GM21447 (cell line): ENCODE data around the gene OXNAD1.
A peak's percentile ranks its signal among the peaks of the same experiment; 100 is the strongest.

ENCODE experiments used
- ATAC-seq: cut with Tn5 transposase; IDR thresholded peaks from one replicate; pipeline ENCODE4 v1.9.1; 2021; ENCODE audit not compliant: unreplicated experiment

Gene OXNAD1

GRCh38 chr3:16326724-16327349 is 61.8 kb downstream of the OXNAD1 start:
- ATAC-seq: no peak

GRCh38 chr3:16328124-16328523 is 63.1 kb downstream of the OXNAD1 start:
- no peak for ATAC-seq

- ATAC-seq: no peak
These were observed 64.2 kb downstream of the OXNAD1 start for GRCh38 chr3:16329036-16329825.

- no peak for ATAC-seq
These were observed 64.8 kb downstream of the OXNAD1 start for GRCh38 chr3:16329826-16330129.

- ATAC-seq: no peak
These were observed 65.3 kb downstream of the OXNAD1 start for GRCh38 chr3:16330351-16330750.

GRCh38 chr3:16331319-16331883 is 66.4 kb downstream of the OXNAD1 start:
- no peak for ATAC-seq

- ATAC-seq: no peak
These were observed 68.0 kb downstream of the OXNAD1 start for GRCh38 chr3:16332904-16333426.

GRCh38 chr3:16334909-16335308 is 69.9 kb downstream of the OXNAD1 start:
- ATAC-seq: no peak

- ATAC-seq: no peak
These were observed 70.3 kb downstream of the OXNAD1 start for GRCh38 chr3:16335333-16335732.

GRCh38 chr3:16335772-16336645 is 71.0 kb downstream of the OXNAD1 start:
- ATAC-seq: no peak

GRCh38 chr3:16336825-16337224 is 71.8 kb downstream of the OXNAD1 start:
- no peak for ATAC-seq

GRCh38 chr3:16337856-16338540 is 73.0 kb downstream of the OXNAD1 start:
- peak; percentile 92 for ATAC-seq

GRCh38 chr3:16338999-16339398 is 74.0 kb downstream of the OXNAD1 start:
- no peak for ATAC-seq

GRCh38 chr3:16343101-16343500 is 78.1 kb downstream of the OXNAD1 start:
- no peak for ATAC-seq

GRCh38 chr3:16346413-16347081 is 81.5 kb downstream of the OXNAD1 start:
- no peak for ATAC-seq

GRCh38 chr3:16347548-16347947 is 82.5 kb downstream of the OXNAD1 start:
- no peak for ATAC-seq

GRCh38 chr3:16349986-16350596 is 85.1 kb downstream of the OXNAD1 start:
- ATAC-seq: no peak

GRCh38 chr3:16350597-16351318 is 85.7 kb downstream of the OXNAD1 start:
- no peak for ATAC-seq

- no peak for ATAC-seq
These were observed 87.4 kb downstream of the OXNAD1 start for GRCh38 chr3:16352428-16352827.
